Cardiac fibroblast (primary cell): ENCODE measurements around the gene VN1R5.

Source experiments
- DNase-seq, 2 donors: peaks; one replicate each; pipeline versions ENCODE4 v3.0.0 to v3.0.0-alpha.2; 2010; ENCODE audit warnings: low read depth in 2 of 2
- H3K4me3 ChIP-seq, 2 donors: replicated peaks in 1 of 2; 1 replicate in 1 of 2; 2 replicates in 1 of 2; pipeline ENCODE4 v1.5.1; 2011; ENCODE audit warnings: low read depth in 2 of 2, low read length in 2 of 2, mild to moderate bottlenecking in 2 of 2, moderate library complexity in 1 of 2
- TF ChIP-seq, protein P1 (sequence below): IDR thresholded peaks from one replicate; pipeline ENCODE4 v1.5.1; 2011; ENCODE audit warnings: low read depth, mild to moderate bottlenecking, low read length, inconsistent platforms

VN1R5 gene

DNA sequence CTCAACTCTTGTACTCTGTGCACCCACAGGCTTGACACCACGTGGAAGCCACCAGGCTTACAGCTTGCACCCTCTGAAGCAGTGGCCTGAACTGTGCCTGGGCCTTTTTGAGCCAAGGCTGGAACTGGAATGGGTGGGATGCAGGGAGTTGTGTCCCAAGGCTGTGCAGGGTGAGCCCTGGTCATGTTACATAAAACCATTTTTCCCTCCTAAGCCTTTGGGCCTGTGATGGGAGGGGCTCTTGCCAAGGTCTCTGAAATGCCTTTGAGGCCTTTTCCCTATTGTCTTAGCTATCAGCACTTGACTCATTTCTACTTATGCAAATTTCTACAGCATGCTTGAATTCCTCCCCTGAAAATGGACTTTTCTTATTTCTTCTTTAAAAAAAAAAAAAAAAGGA, 14.1 kb downstream of the VN1R5 start:
- TF ChIP-seq, protein P1, sequence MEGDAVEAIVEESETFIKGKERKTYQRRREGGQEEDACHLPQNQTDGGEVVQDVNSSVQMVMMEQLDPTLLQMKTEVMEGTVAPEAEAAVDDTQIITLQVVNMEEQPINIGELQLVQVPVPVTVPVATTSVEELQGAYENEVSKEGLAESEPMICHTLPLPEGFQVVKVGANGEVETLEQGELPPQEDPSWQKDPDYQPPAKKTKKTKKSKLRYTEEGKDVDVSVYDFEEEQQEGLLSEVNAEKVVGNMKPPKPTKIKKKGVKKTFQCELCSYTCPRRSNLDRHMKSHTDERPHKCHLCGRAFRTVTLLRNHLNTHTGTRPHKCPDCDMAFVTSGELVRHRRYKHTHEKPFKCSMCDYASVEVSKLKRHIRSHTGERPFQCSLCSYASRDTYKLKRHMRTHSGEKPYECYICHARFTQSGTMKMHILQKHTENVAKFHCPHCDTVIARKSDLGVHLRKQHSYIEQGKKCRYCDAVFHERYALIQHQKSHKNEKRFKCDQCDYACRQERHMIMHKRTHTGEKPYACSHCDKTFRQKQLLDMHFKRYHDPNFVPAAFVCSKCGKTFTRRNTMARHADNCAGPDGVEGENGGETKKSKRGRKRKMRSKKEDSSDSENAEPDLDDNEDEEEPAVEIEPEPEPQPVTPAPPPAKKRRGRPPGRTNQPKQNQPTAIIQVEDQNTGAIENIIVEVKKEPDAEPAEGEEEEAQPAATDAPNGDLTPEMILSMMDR = no peak
- H3K4me3 ChIP-seq = no peak overlapping the region

GRCh38 chr1:247273013-247273412, 17.1 kb downstream of the VN1R5 start:
- no peak overlapping the region for H3K4me3 ChIP-seq
- TF ChIP-seq, protein P1 = no peak
- no peak for DNase-seq

More for the DNA sequence above, 14.1 kb downstream of the VN1R5 start:
- DNase-seq = no peak

- H3K4me3 ChIP-seq = no peak overlapping the region
- no peak for DNase-seq
- TF ChIP-seq, protein P1 = no peak
Measured at GRCh38 chr1:247274605-247275256, 18.9 kb downstream of the VN1R5 start.

DNA sequence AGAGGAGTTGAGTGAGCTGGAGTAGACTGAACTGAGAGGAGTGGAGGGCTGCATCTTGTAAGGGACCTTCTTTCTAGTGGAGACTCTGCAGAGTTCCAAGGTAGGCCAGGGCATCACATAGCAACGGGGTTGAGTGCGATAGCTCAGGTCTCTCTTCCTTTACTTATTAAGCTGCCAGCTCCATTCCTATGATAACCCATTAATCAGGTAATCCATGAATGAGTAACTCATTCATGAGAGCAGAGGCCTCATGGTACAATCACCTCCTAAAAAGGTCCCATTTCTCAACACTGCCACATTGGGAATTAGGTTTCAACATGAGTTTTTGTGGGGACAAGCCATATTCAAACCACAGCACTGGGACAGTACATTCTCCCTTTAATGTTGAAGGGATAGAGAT, 21.3 kb downstream of the VN1R5 start:
- DNase-seq = no peak
- TF ChIP-seq, protein P1 = no peak
- H3K4me3 ChIP-seq = no peak overlapping the region

- TF ChIP-seq, protein P1 = no peak
- no peak overlapping the region for H3K4me3 ChIP-seq
- peak in 1 of 2 donors; percentile 21 for DNase-seq
Measured at GRCh38 chr1:247281001-247281574, 25.2 kb downstream of the VN1R5 start.

DNA sequence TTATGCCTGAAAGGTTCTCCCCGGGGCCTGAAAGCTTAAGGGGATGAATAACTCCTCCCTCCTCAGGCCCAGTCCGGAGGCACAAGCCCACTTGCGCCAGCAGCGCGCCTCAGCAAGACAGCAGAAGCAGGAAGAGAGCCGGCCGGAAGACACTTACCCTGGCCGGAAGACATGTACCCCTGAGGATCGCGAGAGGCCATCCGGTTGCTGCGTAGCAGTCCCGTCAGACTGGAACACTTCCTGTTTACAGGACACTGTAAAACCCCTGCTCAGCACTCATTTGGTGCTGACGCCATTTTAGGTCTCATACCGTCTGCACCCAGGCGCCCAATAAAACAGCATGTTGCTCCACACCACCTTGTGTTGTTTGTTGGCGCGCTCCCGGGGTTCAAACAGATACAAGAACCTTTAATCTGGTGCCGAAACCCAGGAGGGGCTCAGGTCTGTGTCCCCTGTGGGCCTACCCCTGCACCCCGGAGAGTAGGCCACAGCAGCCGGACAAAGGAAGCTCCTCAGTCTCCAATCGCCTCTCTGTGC, 30.3 kb downstream of the VN1R5 start:
- TF ChIP-seq, protein P1 = no peak
- DNase-seq = no peak
- H3K4me3 ChIP-seq = no peak overlapping the region
